Ovary (tissue), 3 donors: Measurements from ENCODE around the gene MAPK8.

Experiments
- EP300 ChIP-seq: sonication (generic); formaldehyde crosslinking; IDR thresholded peaks from one replicate; pipeline ENCODE4 v1.6.1; 2017; ENCODE audit warnings: antibody characterized with exemption
- POLR2A ChIP-seq: fragments of 450-650 bp; IDR thresholded peaks from one replicate; pipeline ENCODE4 v1.6.1; 2017; ENCODE audit warnings: antibody characterized with exemption, mild to moderate bottlenecking, moderate library complexity
- TF ChIP-seq, protein P1 (sequence below), 3 donors: fragments of 450-650 bp in 2 of 3; fragments of 200-600 bp in 1 of 3; IDR thresholded peaks; one replicate each; pipeline versions ENCODE4 v1.5.1 to v1.8.0; 2016 to 2022; ENCODE audit warnings: antibody characterized with exemption in 3 of 3, mild to moderate bottlenecking in 1 of 3
- donor health status: DM: no; HTN: no; CAD: no.

DNA sequence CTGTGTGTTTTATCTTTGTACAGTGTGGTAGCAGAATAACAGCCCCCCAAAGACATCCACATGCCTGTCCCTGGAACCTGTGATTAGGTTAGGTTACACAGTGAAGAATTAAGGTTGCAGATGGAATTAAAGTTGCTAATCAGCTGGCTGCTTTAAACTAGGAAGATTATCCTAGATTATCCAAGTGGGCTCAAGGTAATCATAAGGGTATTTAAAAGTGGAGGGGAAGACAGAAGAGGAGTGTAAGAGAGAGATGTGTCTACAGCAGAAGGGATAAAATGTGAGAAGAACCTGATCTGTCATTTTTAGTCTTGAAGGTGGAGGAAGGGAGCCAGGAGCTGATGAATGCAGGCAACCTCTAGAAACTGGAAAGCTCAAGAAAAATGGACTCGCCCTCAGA, 180.8 kb downstream of the MAPK8 start:
- TF ChIP-seq, protein P1, sequence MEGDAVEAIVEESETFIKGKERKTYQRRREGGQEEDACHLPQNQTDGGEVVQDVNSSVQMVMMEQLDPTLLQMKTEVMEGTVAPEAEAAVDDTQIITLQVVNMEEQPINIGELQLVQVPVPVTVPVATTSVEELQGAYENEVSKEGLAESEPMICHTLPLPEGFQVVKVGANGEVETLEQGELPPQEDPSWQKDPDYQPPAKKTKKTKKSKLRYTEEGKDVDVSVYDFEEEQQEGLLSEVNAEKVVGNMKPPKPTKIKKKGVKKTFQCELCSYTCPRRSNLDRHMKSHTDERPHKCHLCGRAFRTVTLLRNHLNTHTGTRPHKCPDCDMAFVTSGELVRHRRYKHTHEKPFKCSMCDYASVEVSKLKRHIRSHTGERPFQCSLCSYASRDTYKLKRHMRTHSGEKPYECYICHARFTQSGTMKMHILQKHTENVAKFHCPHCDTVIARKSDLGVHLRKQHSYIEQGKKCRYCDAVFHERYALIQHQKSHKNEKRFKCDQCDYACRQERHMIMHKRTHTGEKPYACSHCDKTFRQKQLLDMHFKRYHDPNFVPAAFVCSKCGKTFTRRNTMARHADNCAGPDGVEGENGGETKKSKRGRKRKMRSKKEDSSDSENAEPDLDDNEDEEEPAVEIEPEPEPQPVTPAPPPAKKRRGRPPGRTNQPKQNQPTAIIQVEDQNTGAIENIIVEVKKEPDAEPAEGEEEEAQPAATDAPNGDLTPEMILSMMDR (IDR thresholded peaks at IDR 0.05): no peak
- TF ChIP-seq POLR2A (no peak), EP300 (no peak)
